HepG2 (cell line): ENCODE data around the gene NRL. TPM values are rescaled to one million over a fixed set of nuclear protein-coding genes. Genes with fewer than 3 reads are reported as not detected.

Experiments used
- ARHGAP35 ChIP-seq: sonication (generic); formaldehyde crosslinking; IDR thresholded peaks from 2 replicates; pipeline ENCODE4 v1.9.0; 2022; ENCODE audit warnings: mild to moderate bottlenecking, inconsistent platforms, moderate library complexity, missing genetic modification reagents, borderline replicate concordance
- EEA1 ChIP-seq: sonication (generic); formaldehyde crosslinking; IDR thresholded peaks from 2 replicates; pipeline ENCODE4 v1.5.1; 2020; ENCODE audit warnings: mild to moderate bottlenecking, missing genetic modification reagents, borderline replicate concordance
- HBP1 ChIP-seq: IDR thresholded peaks from 2 replicates; pipeline ENCODE4 v1.6.1; 2016; ENCODE audit warnings: low read depth, control low read depth
- HOXA9 ChIP-seq: sonication (generic); formaldehyde crosslinking; IDR thresholded peaks from 2 replicates; pipeline ENCODE4 v1.8.1; 2022; ENCODE audit warnings: missing genetic modification reagents, mild to moderate bottlenecking, moderate library complexity, borderline replicate concordance
- KDM2A ChIP-seq: sonication (generic); formaldehyde crosslinking; IDR thresholded peaks from 2 replicates; pipeline ENCODE4 v1.4.0; 2020; ENCODE audit warnings: low read depth, missing genetic modification reagents, borderline replicate concordance
- KLF12 ChIP-seq: sonication (generic); formaldehyde crosslinking; IDR thresholded peaks from 2 replicates; pipeline ENCODE4 v1.4.0; 2020; ENCODE audit warnings: missing genetic modification reagents, borderline replicate concordance
- RXRA ChIP-seq: sonication (generic); formaldehyde crosslinking; IDR thresholded peaks from 2 replicates; pipeline ENCODE4 v1.5.1; 2020; ENCODE audit warnings: missing genetic modification reagents
- ZBTB26 ChIP-seq: IDR thresholded peaks from 2 replicates; pipeline ENCODE4 v1.6.1; 2016; ENCODE audit warnings: missing compliant biosample characterization, missing genetic modification reagents, borderline replicate concordance
- ZBTB33 ChIP-seq: sonication (generic); formaldehyde crosslinking; IDR thresholded peaks from 2 replicates; pipeline ENCODE4 v1.4.0; 2020; ENCODE audit warnings: missing genetic modification reagents
- ZFYVE20 ChIP-seq: sonication (generic); formaldehyde crosslinking; IDR thresholded peaks from 2 replicates; pipeline ENCODE4 v1.8.0; 2023; ENCODE audit warnings: low read depth, mild to moderate bottlenecking, moderate library complexity, missing genetic modification reagents, borderline replicate concordance
- ZHX2 ChIP-seq, 2 experiments: sonication (generic) in 1 of 2; formaldehyde crosslinking in 1 of 2; IDR thresholded peaks; 2 replicates each; pipeline versions ENCODE4 v1.6.1 to v1.9.0; 2014 to 2022; ENCODE audit warnings: antibody characterized with exemption in 1 of 2, borderline replicate concordance in 1 of 2, inconsistent platforms in 1 of 2, low read depth in 1 of 2, missing genetic modification reagents in 1 of 2
- ZNF143 ChIP-seq: sonication (generic); formaldehyde crosslinking; IDR thresholded peaks from 2 replicates; pipeline ENCODE4 v1.4.0; 2020; ENCODE audit warnings: missing genetic modification reagents
- ZNF225 ChIP-seq: sonication (generic); formaldehyde crosslinking; IDR thresholded peaks from 2 replicates; pipeline ENCODE4 v1.4.0; 2020; ENCODE audit warnings: mild to moderate bottlenecking, missing genetic modification reagents
- ZNF232 ChIP-seq: sonication (generic); formaldehyde crosslinking; IDR thresholded peaks from 2 replicates; pipeline ENCODE4 v1.4.0; 2020; ENCODE audit warnings: missing genetic modification reagents, borderline replicate concordance
- ZNF256 ChIP-seq: sonication (generic); formaldehyde crosslinking; conservative IDR thresholded peaks from 2 replicates; pipeline ENCODE4 v1.4.0; 2020; ENCODE audit warnings: missing genetic modification reagents
- ZNF619 ChIP-seq: sonication (generic); formaldehyde crosslinking; IDR thresholded peaks from 2 replicates; pipeline ENCODE4 v1.4.0; 2020; ENCODE audit warnings: mild to moderate bottlenecking, missing genetic modification reagents
- polyA plus RNA-seq, 8 experiments: library from polyadenylated mRNA; depleted of rRNA in 3 of 8; stranded (reverse) in 7 of 8; unstranded in 1 of 8; fragments of >200 nt; fragmentation: Illumina TruSeq in 4 of 8; extraction: Trizol in 4 of 8; gene quantifications; 2 replicates each; pipeline versions ENCODE4 v1.2.1 to v1.2.3, GENCODE V29; 2011 to 2016; ENCODE audit warnings: low read depth in 4 of 8, missing spikeins in 1 of 8, mixed read lengths in 1 of 8; ENCODE audit not compliant: insufficient read depth in 1 of 8
- total RNA-seq, 5 experiments: library from RNA; depleted of rRNA; stranded (reverse); fragments of >200 nt; fragmentation: Illumina TruSeq; extraction: Trizol; gene quantifications; 2 replicates each; pipeline ENCODE4 v1.2.3, GENCODE V29; 2016; ENCODE audit warnings: low read depth in 1 of 5

NRL gene
- total and polyA plus RNA-seq, 2 of the 13 experiments (the other 11 are each of a cell fraction or from before 2014, with no cell fraction given), result 2.5 to 4.7 TPM

GRCh38 chr14:24132061-24132685 is 17.4 kb upstream of the NRL start (continued):
- TF ChIP-seq ZHX2 (IDR thresholded peaks at IDR 0.05; ENCODE audit: low read depth) (0 out of 2 replicates have a peak, but pooled peaks have one; percentile 8), ZHX2 (CRISPR knock-in tag; IDR thresholded peaks at IDR 0.05; ENCODE audit: borderline replicate concordance) (no peak), HBP1 (CRISPR knock-in tag) (no peak), ZFYVE20 (CRISPR knock-in tag) (no peak), ZNF143 (CRISPR knock-in tag) (peak; percentile 43; the same call in 1 of the 2 replicates), ZBTB26 (CRISPR knock-in tag) (0 out of 2 replicates have a peak, but pooled peaks have one; percentile 16), RXRA (CRISPR knock-in tag) (0 out of 2 replicates have a peak, but pooled peaks have one; percentile 17), KLF12 (CRISPR knock-in tag) (no peak), EEA1 (0 out of 2 replicates have a peak, but pooled peaks have one; percentile 26), KDM2A (0 out of 2 replicates have a peak, but pooled peaks have one; percentile 13), ZBTB33 (CRISPR knock-in tag) (peak; percentile 70), ARHGAP35 (CRISPR knock-in tag) (peak; percentile 33; the same call in 1 of the 2 replicates), ZNF256 (CRISPR knock-in tag) (0 out of 2 replicates have a peak, but pooled peaks have one; percentile 42), ZNF232 (peak; percentile 71; the same call in 1 of the 2 replicates), ZNF225 (CRISPR knock-in tag) (peak; percentile 53; the same call in 1 of the 2 replicates), HOXA9 (CRISPR knock-in tag) (no peak), ZNF619 (CRISPR knock-in tag) (peak; percentile 46; the same call in 1 of the 2 replicates)
